Keratinocyte (primary cell): ENCODE measurements around the gene SSPN. TPM values are rescaled to one million over a fixed set of nuclear protein-coding genes. Genes with fewer than 3 reads are reported as not detected.

Experiments
- DNase-seq: peaks from one replicate; pipeline ENCODE4 v3.0.0-alpha.2; 2011; ENCODE audit warnings: low read depth, missing footprints, low spot score
- FAIRE-seq: peaks from 2 replicates; lab custom pipeline; 2011; peaks lifted over from hg19 to GRCh38; lab: Jason Lieb, UNC
- H2AFZ ChIP-seq: 2 replicates; pipeline ENCODE4 v1.6.0; 2012; ENCODE audit warnings: low read length, control low read depth, inconsistent platforms; ENCODE audit not compliant: control insufficient read depth
- H3K27ac ChIP-seq: 2 replicates; pipeline ENCODE4 v1.5.1; 2011; ENCODE audit warnings: low read length; ENCODE audit not compliant: control insufficient read depth, insufficient read depth
- H3K27me3 ChIP-seq: 3 replicates; pipeline ENCODE4 v1.6.0; 2011; ENCODE audit warnings: low read length; ENCODE audit not compliant: control insufficient read depth, insufficient read depth; ENCODE audit errors: extremely low read depth
- H3K36me3 ChIP-seq, 2 experiments: 2 replicates in 1 of 2; 3 replicates in 1 of 2; pipeline ENCODE4 v1.5.1; 2011; ENCODE audit warnings: low read length in 2 of 2, mild to moderate bottlenecking in 1 of 2; ENCODE audit not compliant: control insufficient read depth in 2 of 2, insufficient read depth in 2 of 2; ENCODE audit errors: extremely low read depth in 1 of 2
- H3K4me1 ChIP-seq: 3 replicates; pipeline ENCODE4 v1.5.1; 2011; ENCODE audit warnings: low read length; ENCODE audit not compliant: control insufficient read depth, insufficient read depth; ENCODE audit errors: extremely low read depth
- H3K4me2 ChIP-seq: 3 replicates; pipeline ENCODE4 v1.6.0; 2011; ENCODE audit warnings: low read depth, low read length; ENCODE audit not compliant: control insufficient read depth, insufficient read depth; ENCODE audit errors: extremely low read depth
- H3K4me3 ChIP-seq, 3 experiments: fragments of 200-600 bp in 1 of 3; sonication (generic) in 1 of 3; 2 replicates in 2 of 3; 3 replicates in 1 of 3; pipeline ENCODE4 v1.5.1; 2011 to 2016; ENCODE audit warnings: low read length in 3 of 3, mild to moderate bottlenecking in 3 of 3, control low read depth in 2 of 3, inconsistent platforms in 1 of 3, low read depth in 1 of 3, mixed read lengths in 1 of 3, mixed run types in 1 of 3, moderate library complexity in 1 of 3; ENCODE audit not compliant: control insufficient read depth in 2 of 3, insufficient read depth in 2 of 3; ENCODE audit errors: extremely low read depth in 1 of 3
- H3K79me2 ChIP-seq: 2 replicates; pipeline ENCODE4 v1.6.0; 2012; ENCODE audit warnings: low read length; ENCODE audit not compliant: control insufficient read depth, insufficient read depth
- H3K9ac ChIP-seq: 3 replicates; pipeline ENCODE4 v1.6.0; 2011; ENCODE audit warnings: low read length; ENCODE audit not compliant: control insufficient read depth, insufficient read depth; ENCODE audit errors: extremely low read depth
- H3K9me1 ChIP-seq: 3 replicates; pipeline ENCODE4 v1.6.0; 2011; ENCODE audit warnings: low read length; ENCODE audit not compliant: control insufficient read depth, insufficient read depth; ENCODE audit errors: extremely low read depth
- H3K9me3 ChIP-seq: 2 replicates; pipeline ENCODE4 v1.5.1; 2012; ENCODE audit warnings: low read depth, low read length; ENCODE audit not compliant: control insufficient read depth
- H4K20me1 ChIP-seq: 3 replicates; pipeline ENCODE4 v1.6.0; 2011; ENCODE audit warnings: low read length; ENCODE audit not compliant: control insufficient read depth, insufficient read depth; ENCODE audit errors: extremely low read depth
- EZH2 ChIP-seq: IDR thresholded peaks from one replicate; pipeline ENCODE4 v1.6.1; 2012; ENCODE audit warnings: inconsistent platforms, mild to moderate bottlenecking, low read length, moderate library complexity
- dilution Hi-C: fragments of 300-500 bp; cut with MboI; formaldehyde crosslinking; loops from one replicate; pipeline ENCODE4 v1.7.0; 2020; ENCODE audit warnings: low sequenced_read_pairs; ENCODE audit not compliant: extremely low pct_ligation_motif_present
- polyA plus RNA-seq, 5 experiments: library from polyadenylated mRNA; depleted of rRNA in 3 of 5; stranded (reverse) in 3 of 5; stranded (forward) in 1 of 5; unstranded in 1 of 5; fragments of >200 nt; gene quantifications; 1 replicate in 1 of 5; 2 replicates in 3 of 5; 3 replicates in 1 of 5; pipeline versions ENCODE4 v1.2.1 to v1.2.3, GENCODE V29; 2011 to 2012; ENCODE audit warnings: missing spikeins in 2 of 5, low read depth in 1 of 5, low replicate concordance in 1 of 5
- TF ChIP-seq, protein P1 (sequence below), 3 experiments: IDR thresholded peaks in 1 of 3; conservative IDR thresholded peaks in 1 of 3; optimal IDR thresholded peaks in 1 of 3; 2 replicates in 2 of 3; 3 replicates in 1 of 3; pipeline versions ENCODE3 to v1.5.1; 2011; ENCODE audit warnings: low read length in 3 of 3, mild to moderate bottlenecking in 3 of 3, moderate library complexity in 2 of 3, control low read depth in 1 of 3, inconsistent platforms in 1 of 3; ENCODE audit not compliant: insufficient read depth in 2 of 3; ENCODE audit errors: extremely low read depth in 1 of 3

Gene SSPN
- polyA plus RNA-seq, 1 donor (not counting 4 experiments of a cell fraction or from before 2014, with no cell fraction given): 1.0 TPM

DNA sequence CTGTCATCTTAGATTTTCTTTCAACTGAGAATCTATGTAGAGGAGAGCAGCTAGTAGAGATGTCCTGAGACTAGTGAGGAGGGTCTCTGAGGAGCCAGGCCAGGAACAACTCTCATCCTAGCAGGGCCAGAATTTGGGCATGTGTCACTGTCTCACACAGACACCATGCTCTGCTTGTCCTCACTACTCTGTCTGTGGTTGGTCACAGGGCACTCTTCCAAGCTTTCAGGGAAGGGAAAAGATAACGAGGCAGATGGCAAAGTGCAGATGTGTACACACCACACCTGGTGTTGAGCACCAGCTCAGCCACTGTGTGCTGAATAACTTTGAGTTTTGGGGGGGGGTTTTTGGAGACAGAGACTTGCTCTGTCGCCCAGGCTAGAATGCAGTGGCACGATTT lies 2.5 kb downstream of the SSPN start:
- no peak overlapping the region for H3K4me2 ChIP-seq
- no peak for TF ChIP-seq EZH2
- TF ChIP-seq, protein P1, sequence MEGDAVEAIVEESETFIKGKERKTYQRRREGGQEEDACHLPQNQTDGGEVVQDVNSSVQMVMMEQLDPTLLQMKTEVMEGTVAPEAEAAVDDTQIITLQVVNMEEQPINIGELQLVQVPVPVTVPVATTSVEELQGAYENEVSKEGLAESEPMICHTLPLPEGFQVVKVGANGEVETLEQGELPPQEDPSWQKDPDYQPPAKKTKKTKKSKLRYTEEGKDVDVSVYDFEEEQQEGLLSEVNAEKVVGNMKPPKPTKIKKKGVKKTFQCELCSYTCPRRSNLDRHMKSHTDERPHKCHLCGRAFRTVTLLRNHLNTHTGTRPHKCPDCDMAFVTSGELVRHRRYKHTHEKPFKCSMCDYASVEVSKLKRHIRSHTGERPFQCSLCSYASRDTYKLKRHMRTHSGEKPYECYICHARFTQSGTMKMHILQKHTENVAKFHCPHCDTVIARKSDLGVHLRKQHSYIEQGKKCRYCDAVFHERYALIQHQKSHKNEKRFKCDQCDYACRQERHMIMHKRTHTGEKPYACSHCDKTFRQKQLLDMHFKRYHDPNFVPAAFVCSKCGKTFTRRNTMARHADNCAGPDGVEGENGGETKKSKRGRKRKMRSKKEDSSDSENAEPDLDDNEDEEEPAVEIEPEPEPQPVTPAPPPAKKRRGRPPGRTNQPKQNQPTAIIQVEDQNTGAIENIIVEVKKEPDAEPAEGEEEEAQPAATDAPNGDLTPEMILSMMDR (optimal IDR thresholded peaks at IDR 0.05 in 1 of 3, IDR thresholded peaks at IDR 0.05 in 1 of 3, conservative IDR thresholded peaks at IDR 0.05 in 1 of 3; ENCODE audit: extremely low read depth in 1 of 3, insufficient read depth in 2 of 3, low read length in 3 of 3): no peak
- no peaks in the 10 kb centered on the region for H3K9me3 ChIP-seq

GRCh38 chr12:26198742-26199141 lies 3.4 kb downstream of the SSPN start:
- no peak overlapping the region for H3K27ac ChIP-seq
- no peaks in the 10 kb centered on the region for H3K9me1 ChIP-seq
- peaks cover 16% of the 10 kb centered on the region for H3K4me1 ChIP-seq
- no peaks in the 10 kb centered on the region for H3K79me2 ChIP-seq
- DNase-seq (no peak), FAIRE-seq (peak; percentile 87)
- H3K4me3 ChIP-seq: no peak overlapping the region
- H2AFZ ChIP-seq: no peak overlapping the region
- TF ChIP-seq, protein P1 (optimal IDR thresholded peaks at IDR 0.05 in 1 of 3, IDR thresholded peaks at IDR 0.05 in 1 of 3, conservative IDR thresholded peaks at IDR 0.05 in 1 of 3; ENCODE audit: extremely low read depth in 1 of 3, insufficient read depth in 2 of 3, low read length in 3 of 3): no peak
- TF ChIP-seq EZH2: no peak
- H3K27me3 ChIP-seq: no peaks in the 10 kb centered on the region
- H3K9ac ChIP-seq: no peak overlapping the region
- H4K20me1 ChIP-seq: no peaks in the 10 kb centered on the region
- no peaks in the 10 kb centered on the region for H3K9me3 ChIP-seq
- dilution Hi-C loops: no loop called here
- no peaks in the 10 kb centered on the region for H3K36me3 ChIP-seq
- peak overlapping the region; percentile 6 for H3K4me2 ChIP-seq

More for the DNA sequence above, 2.5 kb downstream of the SSPN start:
- FAIRE-seq (no peak), DNase-seq (no peak)
- no peak overlapping the region for H3K4me3 ChIP-seq
- H4K20me1 ChIP-seq: no peaks in the 10 kb centered on the region
- peaks cover 16% of the 10 kb centered on the region for H3K4me1 ChIP-seq
- H2AFZ ChIP-seq: no peak overlapping the region
- H3K36me3 ChIP-seq: no peaks in the 10 kb centered on the region
- H3K9me1 ChIP-seq: no peaks in the 10 kb centered on the region
- no peak overlapping the region for H3K9ac ChIP-seq
- dilution Hi-C loops: no loop called here
- no peak overlapping the region for H3K27ac ChIP-seq
- no peaks in the 10 kb centered on the region for H3K79me2 ChIP-seq
- no peaks in the 10 kb centered on the region for H3K27me3 ChIP-seq
